ENCODE data around the gene GABBR2.

- TF ChIP-seq GATA2 (IDR thresholded peaks at IDR 0.05; ENCODE audit: low read depth, low read length) (no peak), GATA3 (IDR thresholded peaks at IDR 0.05; ENCODE audit: low read depth, low read length) (no peak)
Measured at GRCh38 chr9:98255578-98256296, 453.0 kb downstream of the GABBR2 start, which contains the start of gene TBC1D2.
